Bronchial epithelial cell (primary cell): Measurements from ENCODE around the gene FAM120A. TPM values are rescaled to one million over a fixed set of nuclear protein-coding genes. Genes with fewer than 3 reads are reported as not detected.

Experiments
- DNase-seq: peaks from one replicate; pipeline ENCODE4 v3.0.0-alpha.2; 2010; ENCODE audit warnings: low read depth
- FAIRE-seq: peaks from 2 replicates; lab custom pipeline; 2011; peaks lifted over from hg19 to GRCh38; lab: Jason Lieb, UNC
- H3K27me3 ChIP-seq: 2 replicates; pipeline ENCODE4 v1.5.1; 2011; ENCODE audit warnings: low read length; ENCODE audit not compliant: control insufficient read depth, insufficient read depth
- H3K36me3 ChIP-seq: 2 replicates; pipeline ENCODE4 v1.5.1; 2011; ENCODE audit warnings: low read length; ENCODE audit not compliant: control insufficient read depth, insufficient read depth
- H3K4me3 ChIP-seq: 2 replicates; pipeline ENCODE4 v1.5.1; 2011; ENCODE audit warnings: mild to moderate bottlenecking, low read depth, low read length, control low read depth
- CTCF ChIP-seq: IDR thresholded peaks from 2 replicates; pipeline ENCODE4 v1.5.1; 2011; ENCODE audit warnings: mild to moderate bottlenecking, moderate library complexity, low read length, control low read depth, inconsistent platforms; ENCODE audit not compliant: insufficient read depth, severe bottlenecking
- total RNA-seq: library from RNA; depleted of rRNA; stranded (reverse); fragments of >200 nt; gene quantifications from 2 replicates; pipeline ENCODE4 v1.2.1, GENCODE V29; 2014

The FAM120A gene
- total RNA-seq, 1 donor from 2014 or later: 69.0 TPM

DNA sequence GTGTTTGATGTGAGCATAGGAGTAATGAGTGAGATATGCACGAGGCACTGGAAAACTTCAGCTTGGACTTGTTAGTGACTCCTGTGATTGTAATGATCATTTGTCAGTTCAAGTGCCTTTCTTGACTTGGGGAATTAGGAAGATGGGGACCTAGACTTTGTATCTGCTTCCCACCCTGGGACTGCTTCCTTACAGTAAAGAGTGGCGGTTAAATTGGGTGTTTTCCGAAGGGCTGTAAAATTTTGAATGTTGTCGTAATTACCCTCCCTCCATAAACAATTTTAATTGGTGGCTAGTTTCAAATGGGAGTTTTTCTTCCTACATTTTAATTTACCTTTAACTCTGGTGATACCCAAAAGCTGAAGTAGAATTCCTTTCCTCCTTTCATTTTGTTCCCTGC, 25.4 kb downstream of the FAM120A start:
- FAIRE-seq: no peak
- no peak for DNase-seq
- Histone ChIP-seq H3K27me3 (no peaks in the 10 kb centered on the region), H3K4me3 (no peak overlapping the region), H3K36me3 (peaks cover 9% of the 10 kb centered on the region)
- no peak for TF ChIP-seq CTCF

DNA sequence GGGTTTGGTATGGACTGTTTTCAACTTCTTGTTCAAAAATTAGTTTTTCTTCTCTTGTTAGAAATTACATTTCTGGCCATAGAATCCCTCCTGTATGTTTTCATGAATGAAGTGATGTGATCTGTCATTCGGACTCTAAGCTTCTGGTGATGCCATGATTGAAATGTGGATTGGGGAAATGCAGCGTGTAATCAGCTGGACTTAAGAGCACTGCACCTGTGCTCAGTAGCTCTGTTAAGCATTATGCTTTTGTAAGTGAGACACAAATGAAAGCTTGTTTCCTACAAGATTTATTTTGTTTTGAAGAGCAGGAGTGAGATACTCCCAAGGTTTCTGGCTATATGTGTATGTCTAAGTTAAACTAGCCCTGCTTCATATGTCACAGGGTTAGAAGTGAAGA, 25.9 kb downstream of the FAM120A start:
- no peak for FAIRE-seq
- H3K36me3 ChIP-seq: peaks cover 9% of the 10 kb centered on the region

DNA sequence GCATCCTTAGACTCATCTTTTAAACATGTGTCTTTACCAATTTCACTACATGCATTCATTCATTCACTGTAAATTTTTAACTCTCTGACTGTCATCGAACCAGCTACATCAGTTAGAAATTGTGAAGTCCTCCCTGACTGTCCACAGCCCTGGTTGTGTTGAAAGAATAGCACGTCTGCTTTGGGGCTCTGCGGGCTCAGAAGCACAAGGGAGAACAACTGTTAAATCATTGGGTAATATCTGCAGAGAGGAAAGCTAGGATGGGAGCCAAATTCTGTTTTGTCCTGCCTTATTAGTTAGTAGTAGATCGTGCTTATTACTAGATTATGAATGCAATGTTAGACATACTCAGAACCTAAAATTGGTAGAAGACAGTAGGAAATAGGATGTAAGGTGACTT, 28.2 kb downstream of the FAM120A start:
- TF ChIP-seq CTCF: no peak
- Histone ChIP-seq H3K36me3 (peaks cover 15% of the 10 kb centered on the region), H3K4me3 (no peak overlapping the region), H3K27me3 (no peaks in the 10 kb centered on the region)
- FAIRE-seq: no peak
- DNase-seq: no peak

More for the DNA sequence above, 25.9 kb downstream of the FAM120A start:
- no peak for TF ChIP-seq CTCF
- Histone ChIP-seq H3K27me3 (no peaks in the 10 kb centered on the region), H3K4me3 (no peak overlapping the region)
- no peak for DNase-seq

DNA sequence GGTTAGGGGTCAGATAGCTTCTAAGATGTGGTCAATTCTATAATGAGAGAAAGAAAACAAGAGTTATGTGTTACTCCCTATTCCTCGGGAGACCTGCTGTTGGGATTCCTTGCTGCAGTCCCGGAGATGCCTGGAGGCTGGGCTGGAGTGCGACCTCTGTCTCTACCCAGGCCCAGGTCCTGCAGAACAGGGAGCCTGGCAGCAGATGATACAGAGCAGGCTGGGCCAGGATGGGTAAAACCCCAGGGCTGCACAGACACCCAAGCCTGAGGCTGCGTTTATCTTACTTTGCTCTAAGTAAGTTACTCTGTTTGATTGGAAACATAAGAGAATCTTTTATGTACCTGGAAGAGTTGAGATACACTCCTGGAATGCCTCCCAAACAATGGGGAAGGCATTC, 28.8 kb downstream of the FAM120A start:
- H3K27me3 ChIP-seq: no peaks in the 10 kb centered on the region
- no peak for FAIRE-seq

GRCh38 chr9:93480728-93481324, 29.3 kb downstream of the FAM120A start:
- FAIRE-seq: no peak
- no peaks in the 10 kb centered on the region for H3K27me3 ChIP-seq
- DNase-seq: no peak
- no peak overlapping the region for H3K4me3 ChIP-seq
- TF ChIP-seq CTCF: no peak
- peaks cover 17% of the 10 kb centered on the region for H3K36me3 ChIP-seq

More for the DNA sequence above, 28.8 kb downstream of the FAM120A start:
- no peak for TF ChIP-seq CTCF
- peaks cover 15% of the 10 kb centered on the region for H3K36me3 ChIP-seq
- no peak overlapping the region for H3K4me3 ChIP-seq
- no peak for DNase-seq

DNA sequence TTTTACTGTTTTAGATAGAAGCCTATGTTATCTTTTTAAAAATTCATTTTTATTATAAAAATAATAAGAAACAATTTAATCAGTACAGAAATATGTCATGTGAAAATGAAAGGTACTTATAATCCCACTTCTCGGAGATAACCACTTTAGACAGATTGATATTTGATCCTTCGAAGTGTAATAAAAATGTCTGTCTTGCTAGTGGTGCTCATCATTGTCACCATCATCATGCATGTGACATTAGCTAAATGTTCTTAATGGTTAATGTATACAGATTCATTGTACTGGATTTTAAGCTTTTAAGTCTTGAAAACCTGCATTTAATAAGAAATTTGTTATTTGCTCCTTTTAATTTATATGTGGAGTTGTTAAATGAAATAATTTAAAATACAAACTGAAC, 32.0 kb downstream of the FAM120A start:
- TF ChIP-seq CTCF: no peak
- Histone ChIP-seq H3K4me3 (no peak overlapping the region), H3K27me3 (no peaks in the 10 kb centered on the region), H3K36me3 (peaks cover 16% of the 10 kb centered on the region)
- FAIRE-seq (no peak), DNase-seq (no peak)
